ENCODE measurements around the gene PARP11.

PARP11 gene

GRCh38 chr12:3872800-3873636 lies at the start of gene PARP11:
Gene PARP11, minus strand, starts transcription at chr12:3873399. Its CDS starts 170 bp downstream, at chr12:3873229.
- Histone ChIP-seq H3K36me3 (ENCODE audit: control insufficient read depth, insufficient read depth, low read length) (no peaks in the 10 kb centered on the region), H3K27me3 (ENCODE audit: control insufficient read depth, insufficient read depth, low read length) (no peaks in the 10 kb centered on the region), H3K27ac (ENCODE audit: low read depth, low read length) (peak within 1 kb of the TSS; percentile 95), H3K4me3 (ENCODE audit: low read length) (peak within 1 kb of the TSS; percentile 90), H3K4me1 (ENCODE audit: control insufficient read depth, insufficient read depth, low read length) (peaks cover 8% of the 10 kb centered on the region), H3K9ac (ENCODE audit: low read length) (peak within 1 kb of the TSS; percentile 66)

- Histone ChIP-seq H3K9ac (ENCODE audit: low read length) (no peak overlapping the region), H3K36me3 (ENCODE audit: control insufficient read depth, insufficient read depth, low read length) (no peaks in the 10 kb centered on the region), H3K27me3 (ENCODE audit: control insufficient read depth, insufficient read depth, low read length) (no peaks in the 10 kb centered on the region), H3K27ac (ENCODE audit: low read depth, low read length) (no peak overlapping the region), H3K4me3 (ENCODE audit: low read length) (no peak overlapping the region), H3K4me1 (ENCODE audit: control insufficient read depth, insufficient read depth, low read length) (no peaks in the 10 kb centered on the region)
Measured at GRCh38 chr12:3922033-3922432, 48.8 kb upstream of the PARP11 start.

DNA sequence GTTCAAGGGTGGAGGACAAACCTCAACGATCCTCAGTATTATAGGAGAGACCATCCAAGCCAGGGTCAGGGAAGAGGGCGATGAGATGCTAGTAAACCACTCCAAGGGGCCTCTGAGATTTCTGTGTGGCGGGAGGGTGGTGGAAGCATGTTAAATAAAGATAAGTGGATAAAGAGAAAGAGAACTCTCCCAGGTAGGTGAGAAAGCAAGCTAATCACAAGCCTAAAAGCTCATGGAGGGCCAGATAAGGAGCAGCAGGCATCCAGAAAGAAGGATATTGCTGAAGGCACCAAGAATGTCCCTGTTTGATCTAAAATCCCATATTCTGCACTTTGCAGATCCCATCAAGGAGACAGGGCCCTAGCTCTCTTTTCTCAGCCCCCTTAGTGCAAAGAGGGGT lies 48.3 kb upstream of the PARP11 start:
- H3K36me3 ChIP-seq (ENCODE audit: control insufficient read depth, insufficient read depth, low read length): no peaks in the 10 kb centered on the region
- H3K4me3 ChIP-seq (ENCODE audit: low read length): no peak overlapping the region
- no peaks in the 10 kb centered on the region for H3K27me3 ChIP-seq (ENCODE audit: control insufficient read depth, insufficient read depth, low read length)

DNA sequence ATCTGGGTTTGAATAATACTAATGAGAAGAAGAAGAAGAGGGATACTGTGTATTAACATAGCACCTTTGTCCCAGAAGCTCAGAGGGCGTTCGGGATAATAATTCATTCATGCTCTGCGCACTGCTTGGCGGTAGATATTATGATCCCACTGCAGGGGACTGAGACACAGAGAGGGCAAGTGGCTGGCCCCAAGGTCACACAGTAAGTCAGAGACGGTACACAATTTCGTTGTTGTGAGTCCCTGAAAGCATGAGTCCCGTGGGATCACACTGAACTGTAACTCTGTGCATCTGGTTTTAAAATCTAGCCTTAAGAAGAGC lies 47.9 kb upstream of the PARP11 start:
- H3K27me3 ChIP-seq (ENCODE audit: control insufficient read depth, insufficient read depth, low read length): no peaks in the 10 kb centered on the region
- H3K4me3 ChIP-seq (ENCODE audit: low read length): no peak overlapping the region
- H3K27ac ChIP-seq (ENCODE audit: low read depth, low read length): no peak overlapping the region
- H3K36me3 ChIP-seq (ENCODE audit: control insufficient read depth, insufficient read depth, low read length): no peaks in the 10 kb centered on the region
- no peaks in the 10 kb centered on the region for H3K4me1 ChIP-seq (ENCODE audit: control insufficient read depth, insufficient read depth, low read length)
- H3K9ac ChIP-seq (ENCODE audit: low read length): no peak overlapping the region

More for the DNA sequence above, 48.3 kb upstream of the PARP11 start:
- H3K4me1 ChIP-seq (ENCODE audit: control insufficient read depth, insufficient read depth, low read length): no peaks in the 10 kb centered on the region
- no peak overlapping the region for H3K27ac ChIP-seq (ENCODE audit: low read depth, low read length)
- no peak overlapping the region for H3K9ac ChIP-seq (ENCODE audit: low read length)

DNA sequence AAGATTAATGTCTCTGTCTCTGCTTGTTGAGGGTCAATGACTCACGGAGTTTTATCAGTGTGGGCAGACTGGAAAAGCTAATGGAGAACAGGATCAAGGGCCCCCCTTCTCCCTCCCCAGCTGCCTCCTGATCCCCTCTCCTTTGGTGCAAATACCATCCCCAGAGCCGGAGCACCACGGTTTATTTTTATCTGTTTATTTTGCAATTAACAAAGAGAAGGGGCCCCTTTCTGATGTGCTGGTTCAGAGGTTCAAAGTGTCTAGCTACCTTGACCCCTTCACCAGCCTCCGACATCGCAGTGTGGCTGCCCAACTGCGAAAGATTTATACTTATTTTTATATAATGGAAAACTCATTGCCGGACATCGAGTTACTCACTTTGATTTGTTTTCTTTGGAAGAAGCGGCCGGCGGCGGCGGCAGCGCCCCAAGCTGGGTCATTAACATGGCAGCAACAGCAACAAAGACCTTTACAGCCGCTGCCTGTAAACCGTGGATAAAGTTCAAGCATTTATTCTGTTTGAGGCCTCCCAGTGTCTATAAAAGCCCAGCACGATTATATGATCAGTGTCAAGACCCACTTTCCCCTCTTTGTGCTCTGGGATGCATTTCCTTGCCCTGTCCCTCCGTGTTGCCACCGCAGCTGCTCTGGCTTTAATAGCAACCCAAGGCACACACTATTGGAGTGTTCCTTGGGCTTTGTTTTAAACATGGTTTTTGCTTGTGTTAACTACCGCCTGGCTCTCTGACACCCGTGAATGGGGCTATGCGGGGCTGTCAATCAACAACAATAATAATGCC lies 47.4 kb upstream of the PARP11 start:
- Histone ChIP-seq H3K4me3 (ENCODE audit: low read length) (no peak overlapping the region), H3K36me3 (ENCODE audit: control insufficient read depth, insufficient read depth, low read length) (no peaks in the 10 kb centered on the region), H3K27me3 (ENCODE audit: control insufficient read depth, insufficient read depth, low read length) (no peaks in the 10 kb centered on the region), H3K4me1 (ENCODE audit: control insufficient read depth, insufficient read depth, low read length) (no peaks in the 10 kb centered on the region), H3K27ac (ENCODE audit: low read depth, low read length) (no peak overlapping the region), H3K9ac (ENCODE audit: low read length) (no peak overlapping the region)

DNA sequence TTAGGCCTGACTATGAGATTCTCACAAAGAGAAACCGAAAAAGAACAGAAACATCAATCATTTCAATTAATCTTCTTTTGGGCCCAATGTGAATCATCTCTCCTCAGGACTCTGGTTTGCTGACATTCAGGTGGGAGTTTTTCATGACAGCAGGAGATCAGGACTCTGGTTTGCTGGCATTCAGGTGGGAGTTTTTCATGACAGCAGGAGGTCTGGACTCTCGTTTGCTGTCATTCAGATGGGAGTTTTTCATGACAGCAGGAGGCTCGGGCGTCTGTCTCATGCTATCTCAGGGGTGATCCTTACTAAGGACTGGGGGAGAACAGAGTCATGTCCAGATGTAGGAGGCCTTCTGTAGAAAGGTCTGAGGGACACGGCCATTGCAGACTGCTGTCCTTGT lies 40.1 kb upstream of the PARP11 start:
- H3K27me3 ChIP-seq (ENCODE audit: control insufficient read depth, insufficient read depth, low read length): no peaks in the 10 kb centered on the region
- no peaks in the 10 kb centered on the region for H3K4me1 ChIP-seq (ENCODE audit: control insufficient read depth, insufficient read depth, low read length)

DNA sequence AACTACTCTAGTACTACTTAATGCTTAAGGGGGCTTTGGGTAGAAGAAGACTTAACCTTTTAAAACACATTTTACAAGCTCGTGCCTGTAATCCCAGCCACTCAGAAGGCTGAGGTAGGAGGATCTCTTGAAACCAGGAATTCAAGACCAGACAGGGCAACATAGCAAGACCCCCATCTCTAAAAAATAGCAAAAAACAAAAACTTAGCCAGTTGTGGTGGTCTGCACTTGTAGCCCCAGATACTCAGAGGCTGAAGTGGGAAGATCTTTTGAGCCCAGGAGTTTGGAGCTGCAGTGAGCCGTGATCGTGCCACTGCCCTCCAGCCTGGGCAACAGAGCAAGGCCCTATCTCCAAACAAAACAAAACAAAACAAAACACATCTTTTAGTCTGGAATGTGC lies 39.7 kb upstream of the PARP11 start:
- no peak overlapping the region for H3K27ac ChIP-seq (ENCODE audit: low read depth, low read length)
- no peaks in the 10 kb centered on the region for H3K27me3 ChIP-seq (ENCODE audit: control insufficient read depth, insufficient read depth, low read length)
- H3K36me3 ChIP-seq (ENCODE audit: control insufficient read depth, insufficient read depth, low read length): no peaks in the 10 kb centered on the region
- H3K4me3 ChIP-seq (ENCODE audit: low read length): no peak overlapping the region
- H3K4me1 ChIP-seq (ENCODE audit: control insufficient read depth, insufficient read depth, low read length): no peaks in the 10 kb centered on the region
- H3K9ac ChIP-seq (ENCODE audit: low read length): no peak overlapping the region

More for the DNA sequence above, 40.1 kb upstream of the PARP11 start:
- Histone ChIP-seq H3K4me3 (ENCODE audit: low read length) (no peak overlapping the region), H3K9ac (ENCODE audit: low read length) (no peak overlapping the region), H3K27ac (ENCODE audit: low read depth, low read length) (no peak overlapping the region), H3K36me3 (ENCODE audit: control insufficient read depth, insufficient read depth, low read length) (no peaks in the 10 kb centered on the region)

DNA sequence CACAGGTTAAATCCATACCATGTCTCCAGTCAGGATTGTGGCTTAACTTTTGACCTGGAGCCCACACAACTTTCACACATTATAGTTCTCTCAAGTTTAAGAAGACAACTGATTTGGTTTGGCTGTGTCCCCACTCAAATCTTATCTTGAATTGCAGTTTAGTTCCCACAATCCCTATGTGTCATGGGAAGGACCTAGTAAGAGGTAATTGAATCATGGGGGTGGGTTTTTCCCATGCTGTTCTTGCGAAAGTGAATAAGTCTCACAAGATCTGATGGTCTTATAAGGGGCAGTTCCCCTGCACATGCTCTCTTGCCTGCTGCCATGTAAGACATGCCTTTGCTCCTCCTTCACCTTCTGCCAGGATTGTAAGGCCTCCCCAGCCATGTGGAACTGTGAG lies 38.2 kb upstream of the PARP11 start:
- Histone ChIP-seq H3K27me3 (ENCODE audit: control insufficient read depth, insufficient read depth, low read length) (no peaks in the 10 kb centered on the region), H3K36me3 (ENCODE audit: control insufficient read depth, insufficient read depth, low read length) (no peaks in the 10 kb centered on the region), H3K27ac (ENCODE audit: low read depth, low read length) (no peak overlapping the region), H3K9ac (ENCODE audit: low read length) (no peak overlapping the region), H3K4me3 (ENCODE audit: low read length) (no peak overlapping the region), H3K4me1 (ENCODE audit: control insufficient read depth, insufficient read depth, low read length) (no peaks in the 10 kb centered on the region)

- no peak overlapping the region for H3K4me3 ChIP-seq (ENCODE audit: low read length)
- no peak overlapping the region for H3K9ac ChIP-seq (ENCODE audit: low read length)
- H3K36me3 ChIP-seq (ENCODE audit: control insufficient read depth, insufficient read depth, low read length): no peaks in the 10 kb centered on the region
- H3K27ac ChIP-seq (ENCODE audit: low read depth, low read length): no peak overlapping the region
- H3K27me3 ChIP-seq (ENCODE audit: control insufficient read depth, insufficient read depth, low read length): no peaks in the 10 kb centered on the region
- no peaks in the 10 kb centered on the region for H3K4me1 ChIP-seq (ENCODE audit: control insufficient read depth, insufficient read depth, low read length)
Measured at GRCh38 chr12:3905664-3906063, 32.5 kb upstream of the PARP11 start.

- no peaks in the 10 kb centered on the region for H3K4me1 ChIP-seq (ENCODE audit: control insufficient read depth, insufficient read depth, low read length)
- no peak overlapping the region for H3K9ac ChIP-seq (ENCODE audit: low read length)
- H3K4me3 ChIP-seq (ENCODE audit: low read length): no peak overlapping the region
- no peaks in the 10 kb centered on the region for H3K36me3 ChIP-seq (ENCODE audit: control insufficient read depth, insufficient read depth, low read length)
- H3K27me3 ChIP-seq (ENCODE audit: control insufficient read depth, insufficient read depth, low read length): no peaks in the 10 kb centered on the region
- no peak overlapping the region for H3K27ac ChIP-seq (ENCODE audit: low read depth, low read length)
Measured at GRCh38 chr12:3904999-3905398, 31.8 kb upstream of the PARP11 start.

GRCh38 chr12:3902921-3903320 lies 29.7 kb upstream of the PARP11 start:
- H3K4me1 ChIP-seq (ENCODE audit: control insufficient read depth, insufficient read depth, low read length): no peaks in the 10 kb centered on the region
- no peak overlapping the region for H3K27ac ChIP-seq (ENCODE audit: low read depth, low read length)
- no peak overlapping the region for H3K4me3 ChIP-seq (ENCODE audit: low read length)
- no peak overlapping the region for H3K9ac ChIP-seq (ENCODE audit: low read length)
- H3K36me3 ChIP-seq (ENCODE audit: control insufficient read depth, insufficient read depth, low read length): no peaks in the 10 kb centered on the region
- no peaks in the 10 kb centered on the region for H3K27me3 ChIP-seq (ENCODE audit: control insufficient read depth, insufficient read depth, low read length)

DNA sequence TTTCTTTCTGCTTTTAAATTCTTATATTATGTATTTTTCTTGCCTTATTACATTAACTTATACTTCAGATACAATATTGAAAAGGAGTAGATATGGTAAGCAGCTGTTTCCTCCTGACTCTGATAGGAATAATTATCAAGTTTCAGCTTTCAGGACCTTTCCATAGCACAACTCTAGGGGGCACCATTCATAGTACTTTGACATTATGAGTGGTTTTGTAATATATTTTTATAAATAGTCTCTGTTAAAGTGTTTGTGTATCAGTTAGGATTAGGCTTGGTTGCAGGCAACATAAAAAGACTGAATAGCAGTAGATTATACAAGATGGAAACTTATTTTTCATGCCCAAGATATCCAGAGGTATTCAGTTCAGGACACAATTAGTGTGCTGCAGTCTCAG lies 27.9 kb upstream of the PARP11 start:
- H3K27ac ChIP-seq (ENCODE audit: low read depth, low read length): no peak overlapping the region
- H3K4me3 ChIP-seq (ENCODE audit: low read length): no peak overlapping the region
- H3K4me1 ChIP-seq (ENCODE audit: control insufficient read depth, insufficient read depth, low read length): no peaks in the 10 kb centered on the region

More for the DNA sequence above, 27.9 kb upstream of the PARP11 start:
- no peaks in the 10 kb centered on the region for H3K27me3 ChIP-seq (ENCODE audit: control insufficient read depth, insufficient read depth, low read length)
- H3K36me3 ChIP-seq (ENCODE audit: control insufficient read depth, insufficient read depth, low read length): no peaks in the 10 kb centered on the region
- no peak overlapping the region for H3K9ac ChIP-seq (ENCODE audit: low read length)
